ENCODE measurements around the gene NMU.
A peak's percentile ranks its signal among the peaks of the same experiment; 100 is the strongest.
"Not testable (repeated sequence)": the region's sequence is repeated elsewhere in the genome, so short reads cannot be mapped to it uniquely, and the experiment has no call there.

Gene NMU

DNA sequence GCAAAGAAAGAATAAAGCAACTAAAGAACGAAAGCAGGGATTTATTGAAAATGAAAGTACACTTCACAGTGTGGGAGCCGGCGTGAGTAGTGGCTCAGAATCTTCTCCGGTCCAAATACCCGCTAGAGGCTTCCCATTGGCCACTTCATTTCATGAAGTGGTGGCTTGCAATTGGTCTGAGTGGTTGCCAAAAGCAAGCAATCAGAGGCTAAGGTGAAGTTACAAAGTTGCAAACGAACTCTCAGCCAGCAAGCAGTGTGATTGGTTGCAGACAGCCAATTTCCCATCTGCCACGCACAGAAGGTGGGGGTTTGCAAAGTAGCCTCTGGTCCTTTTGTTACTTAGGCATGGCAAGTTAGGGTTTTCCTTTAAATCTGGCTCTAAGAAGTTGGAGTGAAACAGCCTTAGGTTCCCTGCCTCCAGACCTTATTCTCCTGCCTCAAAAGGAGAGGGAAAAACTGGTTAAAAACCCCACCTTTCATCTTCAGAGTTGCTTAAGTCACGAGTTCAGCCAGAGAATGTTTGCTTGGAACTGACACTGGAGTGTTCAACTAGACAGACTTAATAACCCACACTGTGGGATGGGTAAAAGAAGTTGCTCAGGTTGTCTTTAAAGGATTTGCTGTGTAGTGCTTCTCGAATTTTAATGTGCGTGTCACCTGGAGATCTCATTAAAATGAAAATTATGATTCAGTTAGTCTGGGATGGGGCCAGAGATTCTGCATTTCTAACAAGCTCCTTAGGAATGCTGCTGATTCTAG lies 82.5 kb downstream of the NMU start:
- DNase-seq: peak; percentile 47

DNA sequence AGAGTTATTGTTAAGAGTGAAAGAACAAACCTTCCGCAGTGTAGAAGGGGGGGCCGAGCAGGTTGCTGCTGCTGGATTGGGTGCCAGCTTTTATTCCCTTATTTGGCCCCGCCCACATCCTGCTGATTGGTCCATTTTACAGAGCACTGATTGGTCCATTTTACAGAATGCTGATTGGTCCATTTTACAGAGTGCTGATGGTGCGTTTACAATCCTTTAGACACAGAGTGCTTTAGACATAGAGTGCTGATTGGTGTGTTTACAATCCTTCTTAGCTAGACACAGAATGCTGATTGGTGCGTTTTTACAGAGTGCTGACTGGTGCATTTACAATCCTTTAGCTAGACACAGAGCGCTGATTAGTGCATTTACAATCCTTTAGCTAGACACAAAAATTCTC lies 84.1 kb downstream of the NMU start:
- DNase-seq: not testable (repeated sequence)

- peak; percentile 90 for DNase-seq
Measured at GRCh38 chr4:55549888-55550287, 86.2 kb downstream of the NMU start.

DNA sequence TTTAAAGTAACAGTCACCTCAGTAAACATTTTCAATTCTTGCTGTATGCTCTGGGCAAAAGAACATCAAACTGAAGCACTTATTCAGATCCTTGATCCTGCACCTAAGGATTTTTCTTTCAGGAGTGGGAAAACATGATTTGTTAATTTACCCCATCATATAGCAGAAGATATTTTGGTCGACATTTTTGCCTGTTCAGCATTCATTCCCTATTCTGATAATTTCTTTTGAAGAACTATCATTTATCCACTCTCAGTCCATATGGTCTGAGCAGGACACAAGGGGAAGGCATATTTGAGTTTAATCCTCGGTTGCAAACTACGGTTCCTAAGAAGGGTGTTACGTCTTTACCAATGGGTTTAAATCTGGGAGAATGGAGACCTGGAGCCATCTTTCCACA lies 88.2 kb downstream of the NMU start:
- DNase-seq: no peak

GRCh38 chr4:55547466-55547770 lies 88.7 kb downstream of the NMU start:
- peak; percentile 62 for DNase-seq

DNA sequence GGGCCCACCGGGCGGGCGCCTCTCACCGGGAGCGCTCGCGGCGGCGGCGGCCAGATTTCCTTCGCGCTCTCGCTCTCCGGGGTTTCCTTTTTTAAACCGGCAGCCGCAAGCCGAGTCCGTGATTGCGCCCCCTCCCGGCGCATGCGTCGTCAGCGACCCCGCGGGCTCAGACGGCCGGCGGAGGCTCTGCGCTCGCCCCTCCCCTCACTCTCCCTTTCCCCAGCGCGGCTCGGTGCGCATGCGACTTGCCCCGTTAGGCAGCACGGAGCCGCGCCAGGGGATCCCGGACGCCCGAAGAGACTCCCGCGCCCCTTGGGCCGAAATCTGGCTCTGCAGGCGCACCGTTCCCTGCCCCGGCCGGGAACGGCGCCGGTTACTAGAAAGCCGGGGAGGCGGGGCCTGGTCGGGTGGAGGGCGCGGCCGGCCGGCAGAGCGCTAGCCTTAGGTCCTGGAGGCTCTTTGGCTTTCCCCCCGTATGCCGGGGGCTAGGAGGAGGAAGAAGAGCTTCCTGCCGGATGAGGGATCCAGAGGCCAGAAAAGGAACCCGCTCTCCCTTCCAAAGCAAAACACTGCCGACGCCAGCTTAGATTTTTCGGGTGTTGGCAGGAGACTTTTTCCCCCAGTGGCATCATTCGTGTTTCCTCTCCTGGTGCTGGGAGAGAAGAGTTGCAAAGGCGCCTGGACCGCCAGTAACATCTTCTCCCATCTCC lies 89.2 kb downstream of the NMU start, which contains the start of gene CLOCK:
Gene CLOCK (minus strand): TSS at position 154 of the 710 bp plus-strand sequence. CDS start 64,124 bp downstream, outside the sequence.
- peak; percentile 90 for DNase-seq

DNA sequence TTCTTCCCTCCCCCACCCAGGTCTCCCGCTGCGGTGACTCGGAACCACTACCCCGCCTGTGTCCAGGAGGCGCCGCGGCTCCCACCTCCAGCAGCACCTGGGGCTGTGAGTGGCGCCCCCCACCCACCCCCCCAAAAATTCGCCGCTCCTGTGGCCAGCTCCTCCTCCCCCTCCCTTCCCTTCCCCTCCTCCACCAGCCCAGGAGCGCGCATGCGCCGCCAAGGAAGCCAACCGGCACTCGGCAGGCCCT lies 89.7 kb downstream of the NMU start:
- no peak for DNase-seq

- peak; percentile 69 for DNase-seq
Measured at GRCh38 chr4:55545641-55546505, 90.2 kb downstream of the NMU start.

Measured in fibroblast of skin of right quadriceps (primary cell).